CD4-positive, alpha-beta T cell (primary cell): ENCODE data around the gene ADGRG2. TPM values are rescaled to one million over a fixed set of nuclear protein-coding genes. Genes with fewer than 3 reads are reported as not detected.

Experiments used
- ATAC-seq: fragments of 200-7000 bp; cut with Tn5 transposase; one replicate; pipeline ENCODE4 v1.10.0; 2022; ENCODE audit warnings: mild to moderate bottlenecking; ENCODE audit not compliant: poor library complexity
- CTCF ChIA-PET: fragments of 350-600 bp; sonication (Branson Sonifier 250); formaldehyde crosslinking; loops from one replicate; lab custom pipeline; 2021; ENCODE audit warnings: antibody characterized with exemption, inconsistent platforms; lab: Charles Lee
- POLR2A ChIA-PET: fragments of 350-600 bp; sonication (Branson Sonifier 250); formaldehyde crosslinking; loops from one replicate; lab custom pipeline; 2021; ENCODE audit warnings: antibody characterized with exemption, inconsistent platforms; lab: Charles Lee
- DNase-seq, 14 experiments: peaks; one replicate each; pipeline ENCODE4 v3.0.0-alpha.2; 2013 to 2020; ENCODE audit warnings: mixed read lengths in 2 of 14
- H3K27ac ChIP-seq, 2 donors: one replicate each; pipeline versions ENCODE4 v1.5.1 to v1.7.0; 2013; ENCODE audit warnings: low read length in 2 of 2, low read depth in 1 of 2, mild to moderate bottlenecking in 1 of 2
- H3K27me3 ChIP-seq, 2 experiments: 1 replicate in 1 of 2; 2 replicates in 1 of 2; pipeline versions ENCODE4 v1.6.1 to v1.7.0; 2013; ENCODE audit warnings: low read length in 2 of 2, control low read depth in 1 of 2, mild to moderate bottlenecking in 1 of 2, moderate library complexity in 1 of 2; ENCODE audit not compliant: insufficient read depth in 2 of 2, control insufficient read depth in 1 of 2
- H3K36me3 ChIP-seq: one replicate; pipeline ENCODE4 v1.6.1; 2013; ENCODE audit warnings: low read length, control low read depth; ENCODE audit not compliant: insufficient read depth
- H3K4me1 ChIP-seq: one replicate; pipeline ENCODE4 v1.6.1; 2013; ENCODE audit warnings: low read length, control low read depth; ENCODE audit not compliant: insufficient read depth
- H3K4me3 ChIP-seq: one replicate; pipeline ENCODE4 v1.5.1; 2013; ENCODE audit warnings: mild to moderate bottlenecking, low read length, moderate library complexity
- H3K9me3 ChIP-seq, 2 experiments: 1 replicate in 1 of 2; 2 replicates in 1 of 2; pipeline versions ENCODE4 v1.6.1 to v1.7.0; 2013; ENCODE audit warnings: low read length in 2 of 2, mild to moderate bottlenecking in 2 of 2, control low read depth in 1 of 2, moderate library complexity in 1 of 2; ENCODE audit not compliant: control insufficient read depth in 1 of 2, insufficient read depth in 1 of 2
- H3K27ac Mint-ChIP-seq: one replicate; pipeline ENCODE4 v1.8.0; 2020; ENCODE audit warnings: mixed read lengths
- H3K27me3 Mint-ChIP-seq: one replicate; pipeline ENCODE4 v1.8.0; 2021; ENCODE audit warnings: mixed read lengths
- H3K36me3 Mint-ChIP-seq: one replicate; pipeline ENCODE4 v1.8.0; 2021; ENCODE audit warnings: low read depth, mixed read lengths
- H3K4me1 Mint-ChIP-seq: one replicate; pipeline ENCODE4 v1.8.0; 2021; ENCODE audit warnings: low read depth, mixed read lengths
- H3K4me3 Mint-ChIP-seq: one replicate; pipeline ENCODE4 v1.8.0; 2020; ENCODE audit warnings: mild to moderate bottlenecking, mixed read lengths
- H3K9me3 Mint-ChIP-seq: one replicate; pipeline ENCODE4 v1.8.0; 2020; ENCODE audit warnings: mixed read lengths
- intact Hi-C, 2 experiments: fragments of 100-400 bp; cut with DNase I in 1 of 2; cut with micrococcal nuclease in 1 of 2; formaldehyde crosslinking; loops; one replicate each; pipeline versions ENCODE4 v1.15.1 to v1.9.0; 2023 to 2025; cut with DNase I, micrococcal nuclease
- total RNA-seq, 174 experiments: library from RNA in 2 of 174; stranded (reverse) in 2 of 174; gene quantifications; one replicate each; pipeline ENCODE4 v1.2.3 and lab custom pipeline; 2021 to 2026
- TF ChIP-seq, protein P1 (sequence below): fragments of 200-600 bp; IDR thresholded peaks from one replicate; pipeline ENCODE4 v1.8.0; 2022; ENCODE audit warnings: antibody characterized with exemption, mild to moderate bottlenecking

The ADGRG2 gene
- total RNA-seq, 2 experiments from 2014 or later, result not detected

DNA sequence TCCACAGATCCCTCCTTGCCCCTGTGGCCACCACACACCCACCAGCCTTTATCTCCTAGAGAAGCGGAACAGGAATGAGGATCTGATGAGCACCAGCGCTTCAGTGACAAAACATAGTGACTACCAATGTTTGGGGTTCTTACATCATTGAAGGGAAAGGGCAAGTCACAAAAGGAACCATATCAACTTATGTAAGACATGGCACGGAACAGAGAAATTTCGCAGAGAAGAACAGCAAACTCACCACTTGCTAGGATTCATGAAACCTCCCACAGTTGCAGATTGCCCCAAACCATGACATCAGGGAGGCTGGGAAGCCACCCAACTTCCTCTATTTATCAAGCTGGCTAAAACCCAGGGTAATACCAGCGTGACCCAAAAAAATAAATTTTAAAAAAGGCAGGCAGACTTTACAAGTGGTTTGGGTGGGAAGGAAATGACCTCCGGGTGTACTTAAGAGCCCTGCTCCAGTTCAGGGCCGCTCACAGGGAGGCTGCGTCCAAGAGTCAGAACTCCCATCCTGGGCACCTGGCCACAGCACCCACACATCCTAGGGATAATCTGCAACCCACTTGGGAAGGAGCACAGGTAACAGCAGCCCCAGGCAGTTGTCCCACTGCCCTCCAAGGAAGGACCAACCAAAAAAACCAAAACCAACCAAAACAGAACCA lies 36.0 kb downstream of the ADGRG2 start:
- no peaks in the 10 kb centered on the region for H3K4me1 Mint-ChIP-seq
- peak in 2 of 14 experiments; percentile 5 to 11 for DNase-seq
- Histone ChIP-seq H3K27ac (no peak overlapping the region), H3K27me3 (peaks cover 0 to 2% of the 10 kb centered on the region in 2 experiments), H3K4me1 (no peaks in the 10 kb centered on the region), H3K36me3 (no peaks in the 10 kb centered on the region), H3K4me3 (no peak overlapping the region), H3K9me3 (peaks cover 0 to 4% of the 10 kb centered on the region in 2 experiments)
- no peak for ATAC-seq
- ChIA-PET POLR2A (no interaction called here), CTCF (no interaction called here)
- H3K36me3 Mint-ChIP-seq, result no peaks in the 10 kb centered on the region
- TF ChIP-seq, protein P1, sequence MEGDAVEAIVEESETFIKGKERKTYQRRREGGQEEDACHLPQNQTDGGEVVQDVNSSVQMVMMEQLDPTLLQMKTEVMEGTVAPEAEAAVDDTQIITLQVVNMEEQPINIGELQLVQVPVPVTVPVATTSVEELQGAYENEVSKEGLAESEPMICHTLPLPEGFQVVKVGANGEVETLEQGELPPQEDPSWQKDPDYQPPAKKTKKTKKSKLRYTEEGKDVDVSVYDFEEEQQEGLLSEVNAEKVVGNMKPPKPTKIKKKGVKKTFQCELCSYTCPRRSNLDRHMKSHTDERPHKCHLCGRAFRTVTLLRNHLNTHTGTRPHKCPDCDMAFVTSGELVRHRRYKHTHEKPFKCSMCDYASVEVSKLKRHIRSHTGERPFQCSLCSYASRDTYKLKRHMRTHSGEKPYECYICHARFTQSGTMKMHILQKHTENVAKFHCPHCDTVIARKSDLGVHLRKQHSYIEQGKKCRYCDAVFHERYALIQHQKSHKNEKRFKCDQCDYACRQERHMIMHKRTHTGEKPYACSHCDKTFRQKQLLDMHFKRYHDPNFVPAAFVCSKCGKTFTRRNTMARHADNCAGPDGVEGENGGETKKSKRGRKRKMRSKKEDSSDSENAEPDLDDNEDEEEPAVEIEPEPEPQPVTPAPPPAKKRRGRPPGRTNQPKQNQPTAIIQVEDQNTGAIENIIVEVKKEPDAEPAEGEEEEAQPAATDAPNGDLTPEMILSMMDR, result no peak
- peaks cover 4% of the 10 kb centered on the region for H3K9me3 Mint-ChIP-seq
- no peaks in the 10 kb centered on the region for H3K27me3 Mint-ChIP-seq
- no peak overlapping the region for H3K4me3 Mint-ChIP-seq
- no peak overlapping the region for H3K27ac Mint-ChIP-seq
- intact Hi-C loops, result no loop called here

DNA sequence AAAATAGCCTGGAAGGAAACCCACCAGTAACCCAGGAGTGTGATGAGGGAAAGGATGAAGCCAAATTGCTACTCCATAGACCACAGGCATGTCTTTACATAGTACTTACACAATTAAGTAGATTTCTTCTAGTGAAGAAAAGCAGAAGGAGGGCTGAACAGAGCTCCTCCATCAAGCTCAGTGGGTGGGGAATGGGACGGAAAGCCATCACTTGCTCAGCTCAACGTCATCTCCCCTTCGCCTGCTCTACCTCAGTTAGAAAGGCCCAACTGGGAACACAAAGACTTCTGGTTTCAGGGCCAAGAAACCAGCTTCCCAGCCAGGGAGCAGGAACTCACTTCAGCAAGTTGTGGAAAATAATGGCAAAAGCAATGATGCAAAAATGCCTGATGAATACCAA lies 36.6 kb downstream of the ADGRG2 start:
- POLR2A ChIA-PET, result no interaction called here
- Mint-ChIP-seq H3K4me3 (no peak overlapping the region), H3K36me3 (no peaks in the 10 kb centered on the region), H3K27me3 (no peaks in the 10 kb centered on the region), H3K27ac (no peak overlapping the region), H3K4me1 (no peaks in the 10 kb centered on the region), H3K9me3 (peaks cover 4% of the 10 kb centered on the region)
- Histone ChIP-seq H3K4me1 (no peaks in the 10 kb centered on the region), H3K36me3 (no peaks in the 10 kb centered on the region), H3K9me3 (peaks cover 0 to 4% of the 10 kb centered on the region in 2 experiments), H3K4me3 (no peak overlapping the region), H3K27ac (no peak overlapping the region), H3K27me3 (no peaks in the 10 kb centered on the region)
- DNase-seq (no peak), ATAC-seq (no peak)
- intact Hi-C loops, result no loop called here
- CTCF ChIA-PET, result no interaction called here
- TF ChIP-seq, protein P1, result no peak

DNA sequence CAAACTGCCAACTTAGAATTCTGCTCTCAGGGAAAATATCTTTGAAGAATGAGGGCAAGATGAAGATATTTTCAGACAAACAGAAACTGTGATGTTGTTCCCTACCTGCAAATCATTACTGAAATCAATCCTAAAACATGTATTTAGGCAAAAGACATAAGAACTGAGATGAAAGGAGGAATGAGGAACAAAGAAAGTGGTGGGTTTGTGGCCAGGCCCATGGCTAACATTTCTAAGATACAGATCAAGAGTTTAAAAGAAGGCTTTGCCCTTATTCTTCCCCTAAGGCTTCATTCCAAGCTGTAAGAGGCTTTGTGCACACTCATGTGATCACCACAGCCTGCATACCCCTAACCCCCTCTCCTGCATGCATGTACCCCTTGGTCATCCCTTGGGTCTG lies 46.5 kb downstream of the ADGRG2 start:
- H3K4me1 ChIP-seq, result no peaks in the 10 kb centered on the region
- H3K9me3 ChIP-seq, result no peaks in the 10 kb centered on the region
- ChIA-PET POLR2A (no interaction called here), CTCF (no interaction called here)
- no peaks in the 10 kb centered on the region for H3K9me3 Mint-ChIP-seq
- H3K36me3 ChIP-seq, result no peaks in the 10 kb centered on the region
- no peak overlapping the region for H3K27ac Mint-ChIP-seq
- no peak for ATAC-seq
- TF ChIP-seq, protein P1, result no peak
- DNase-seq, result no peak
- no peaks in the 10 kb centered on the region for H3K27me3 Mint-ChIP-seq
- no peaks in the 10 kb centered on the region for H3K36me3 Mint-ChIP-seq
- H3K27me3 ChIP-seq, result no peaks in the 10 kb centered on the region
- no peak overlapping the region for H3K27ac ChIP-seq
- H3K4me3 Mint-ChIP-seq, result no peak overlapping the region
- H3K4me1 Mint-ChIP-seq, result no peaks in the 10 kb centered on the region
- no peak overlapping the region for H3K4me3 ChIP-seq
- intact Hi-C loops, result no loop called here
